Endothelial cell of umbilical vein (primary cell): ENCODE measurements around the gene CBLN3. TPM values are rescaled to one million over a fixed set of nuclear protein-coding genes. Genes with fewer than 3 reads are reported as not detected.
A peak's percentile ranks its signal among the peaks of the same experiment; 100 is the strongest.

Source experiments
- BruUV-seq: library from RNA; stranded (reverse); fragments of 400-500 nt; replicated peaks from 2 replicates; lab custom pipeline; 2021; lab: Mats Ljungman, UMichigan
- CTCF ChIA-PET: fragments of 300-600, 350-600 bp; sonication (Branson Sonifier 250); formaldehyde crosslinking; loops from one replicate; lab custom pipeline; 2021; ENCODE audit warnings: antibody characterized with exemption, inconsistent platforms; lab: Charles Lee
- POLR2A ChIA-PET: fragments of 300-600, 350-600 bp; sonication (Branson Sonifier 250); formaldehyde crosslinking; loops from one replicate; lab custom pipeline; 2021; ENCODE audit warnings: antibody characterized with exemption, inconsistent platforms; lab: Charles Lee
- DNase-seq: peaks from one replicate; pipeline ENCODE4 v3.0.0-alpha.2; 2011; ENCODE audit warnings: low read depth, low spot score
- FAIRE-seq: peaks from 2 replicates; lab custom pipeline; 2011; peaks lifted over from hg19 to GRCh38; lab: Jason Lieb, UNC
- H2AFZ ChIP-seq: 2 replicates; pipeline ENCODE4 v1.6.0; 2012; ENCODE audit warnings: low read depth, low read length, control low read depth, inconsistent platforms
- H3K27ac ChIP-seq: 2 replicates; pipeline ENCODE4 v1.5.1; 2011; ENCODE audit warnings: low read depth, mild to moderate bottlenecking, control low read depth, low read length, moderate library complexity; ENCODE audit not compliant: insufficient read depth
- H3K27me3 ChIP-seq, 2 experiments: 2 replicates each; pipeline versions ENCODE4 v1.6.0 to v1.6.1; 2011; ENCODE audit warnings: low read length in 2 of 2, mixed read lengths in 1 of 2; ENCODE audit not compliant: control insufficient read depth in 2 of 2, insufficient read depth in 2 of 2
- H3K36me3 ChIP-seq, 2 experiments: 2 replicates in 1 of 2; 3 replicates in 1 of 2; pipeline ENCODE4 v1.5.1; 2011; ENCODE audit warnings: low read length in 2 of 2, mild to moderate bottlenecking in 1 of 2, moderate library complexity in 1 of 2; ENCODE audit not compliant: control insufficient read depth in 2 of 2, insufficient read depth in 2 of 2; ENCODE audit errors: extremely low read depth in 1 of 2
- H3K4me1 ChIP-seq: 3 replicates; pipeline ENCODE4 v1.5.1; 2011; ENCODE audit warnings: mild to moderate bottlenecking, low read length; ENCODE audit not compliant: control insufficient read depth, insufficient read depth; ENCODE audit errors: extremely low read depth
- H3K4me2 ChIP-seq: 2 replicates; pipeline ENCODE4 v1.6.1; 2011; ENCODE audit warnings: low read length, control low read depth, mixed read lengths; ENCODE audit not compliant: insufficient read depth
- H3K4me3 ChIP-seq, 3 experiments: fragments of 200-600 bp in 1 of 3; sonication (generic), shearing (Covaris generic) in 1 of 3; replicated peaks in 1 of 3; 2 replicates each; pipeline ENCODE4 v1.5.1; 2011 to 2016; ENCODE audit warnings: control low read depth in 3 of 3, low read length in 3 of 3, mild to moderate bottlenecking in 2 of 3, inconsistent platforms in 1 of 3, low read depth in 1 of 3, moderate library complexity in 1 of 3; ENCODE audit not compliant: insufficient read depth in 1 of 3
- H3K79me2 ChIP-seq: 2 replicates; pipeline ENCODE4 v1.6.0; 2012; ENCODE audit warnings: low read length, inconsistent platforms; ENCODE audit not compliant: control insufficient read depth, insufficient read depth
- H3K9ac ChIP-seq: replicated peaks from 2 replicates; pipeline ENCODE3; 2011; ENCODE audit warnings: low read length, control low read depth; ENCODE audit not compliant: insufficient read depth; ENCODE audit errors: extremely low read depth
- H3K9me1 ChIP-seq: replicated peaks from 3 replicates; pipeline ENCODE4 v1.6.0; 2011; ENCODE audit warnings: mild to moderate bottlenecking, low read length; ENCODE audit not compliant: control insufficient read depth, insufficient read depth; ENCODE audit errors: extremely low read depth
- H3K9me3 ChIP-seq: replicated peaks from 2 replicates; pipeline ENCODE4 v1.5.1; 2012; ENCODE audit warnings: low read length, inconsistent platforms; ENCODE audit not compliant: control insufficient read depth, insufficient read depth
- H4K20me1 ChIP-seq: replicated peaks from 2 replicates; pipeline ENCODE3; 2011; ENCODE audit warnings: mild to moderate bottlenecking, low read length; ENCODE audit not compliant: control insufficient read depth, insufficient read depth; ENCODE audit errors: extremely low read depth
- CTCF ChIP-seq, 2 donors: IDR thresholded peaks; 1 replicate in 1 of 2; 2 replicates in 1 of 2; pipeline ENCODE4 v1.5.1; 2011; ENCODE audit warnings: low read length in 2 of 2, mild to moderate bottlenecking in 2 of 2, moderate library complexity in 2 of 2, control low read depth in 1 of 2, inconsistent platforms in 1 of 2, low read depth in 1 of 2; ENCODE audit not compliant: insufficient read depth in 1 of 2; ENCODE audit errors: extremely low read depth in 1 of 2
- FOS ChIP-seq: IDR thresholded peaks from 2 replicates; pipeline ENCODE4 v1.6.1; 2011; ENCODE audit warnings: mild to moderate bottlenecking, low read length, moderate library complexity, borderline replicate concordance; ENCODE audit not compliant: insufficient read depth
- GATA2 ChIP-seq: IDR thresholded peaks from 2 replicates; pipeline ENCODE4 v1.7.0; 2011; ENCODE audit warnings: low read depth, mild to moderate bottlenecking, moderate library complexity, mixed read lengths, low read length; ENCODE audit not compliant: insufficient read length, insufficient read depth
- MYC ChIP-seq: IDR thresholded peaks from one replicate; pipeline ENCODE4 v1.6.1; 2011; ENCODE audit warnings: mild to moderate bottlenecking, low read depth, low read length
- POLR2AphosphoS5 ChIP-seq: IDR thresholded peaks from 2 replicates; pipeline ENCODE4 v1.6.1; 2012; ENCODE audit warnings: low read depth, mild to moderate bottlenecking, control low read depth, low read length, moderate library complexity; ENCODE audit not compliant: insufficient read depth
- dilution Hi-C: fragments of 300-500 bp; cut with MboI; formaldehyde crosslinking; loops from one replicate; pipeline ENCODE4 v1.15.0; 2019; ENCODE audit warnings: low sequenced_read_pairs; ENCODE audit not compliant: extremely low pct_ligation_motif_present
- intact Hi-C: fragments of 100-400 bp; cut with micrococcal nuclease; formaldehyde crosslinking; loops from one replicate; pipeline ENCODE4 v1.10.0; 2022
- polyA plus RNA-seq, 4 experiments: library from polyadenylated mRNA; depleted of rRNA in 3 of 4; stranded (reverse) in 3 of 4; unstranded in 1 of 4; fragments of >200 nt; gene quantifications; 2 replicates each; pipeline versions ENCODE4 v1.2.1 to v1.2.3, GENCODE V29; 2011 to 2012; ENCODE audit warnings: missing spikeins in 1 of 4
- total RNA-seq: library from RNA; stranded (reverse); gene quantifications from 2 replicates; pipeline ENCODE4 v1.2.3, GENCODE V29; 2021

CBLN3 gene
- total and polyA plus RNA-seq, 2 donors (not counting 3 experiments of a cell fraction or from before 2014, with no cell fraction given) = 7.9 to 8.6 TPM

GRCh38 chr14:24390701-24391468, 38.6 kb downstream of the CBLN3 start:
- Histone ChIP-seq H3K27me3 (peaks cover 0 to 6% of the 10 kb centered on the region in 2 experiments), H4K20me1 (no peaks in the 10 kb centered on the region), H3K4me1 (peaks cover 23% of the 10 kb centered on the region), H3K9ac (no peak overlapping the region), H3K9me1 (no peaks in the 10 kb centered on the region), H3K4me2 (no peak overlapping the region), H2AFZ (no peak overlapping the region), H3K9me3 (no peaks in the 10 kb centered on the region), H3K27ac (no peak overlapping the region), H3K4me3 (no peak overlapping the region), H3K36me3 (no peaks in the 10 kb centered on the region), H3K79me2 (no peaks in the 10 kb centered on the region)
- no peak for FAIRE-seq
- POLR2A ChIA-PET = no interaction called here
- no peak for TF ChIP-seq POLR2AphosphoS5
- no peak for TF ChIP-seq MYC
- TF ChIP-seq CTCF (IDR thresholded peaks at IDR 0.05; ENCODE audit: extremely low read depth in 1 of 2, insufficient read depth in 1 of 2, low read depth in 1 of 2, low read length in 2 of 2) = no peak
- TF ChIP-seq GATA2 = no peak
- no peak for TF ChIP-seq FOS
- dilution Hi-C loops (no loop called here), intact Hi-C loops (no loop called here)
- CTCF ChIA-PET = interaction anchor here (1.3 to 3.0 kb wide), 2 partner anchors 41 to 57 kb away, joined by 5 to 17 read pairs; no protein-coding TSS in a partner anchor
- BruUV-seq = no TSS peak
- DNase-seq = peak; percentile 10
